Mucosa of rectum (tissue), 2 donors: Measurements from ENCODE around the gene SEMA3F.

ENCODE experiments used
- H3K27ac ChIP-seq, 2 donors: one replicate each; pipeline ENCODE4 v1.7.0; 2013; ENCODE audit warnings: inconsistent platforms in 2 of 2, low read depth in 2 of 2, low read length in 2 of 2
- H3K27me3 ChIP-seq, 2 donors: one replicate each; pipeline ENCODE4 v1.7.0; 2013; ENCODE audit warnings: low read length in 2 of 2; ENCODE audit not compliant: control insufficient read depth in 2 of 2, insufficient read depth in 2 of 2
- H3K36me3 ChIP-seq, 2 donors: one replicate each; pipeline ENCODE4 v1.7.0; 2013; ENCODE audit warnings: low read length in 2 of 2; ENCODE audit not compliant: control insufficient read depth in 2 of 2, insufficient read depth in 2 of 2
- H3K4me1 ChIP-seq, 2 donors: one replicate each; pipeline ENCODE4 v1.7.0; 2013; ENCODE audit warnings: low read length in 2 of 2, mild to moderate bottlenecking in 1 of 2; ENCODE audit not compliant: control insufficient read depth in 2 of 2, insufficient read depth in 2 of 2
- H3K4me3 ChIP-seq, 2 donors: one replicate each; pipeline ENCODE4 v1.7.0; 2013; ENCODE audit warnings: low read length in 2 of 2
- H3K9ac ChIP-seq, 2 donors: one replicate each; pipeline ENCODE4 v1.7.0; 2013; ENCODE audit warnings: low read length in 2 of 2, low read depth in 1 of 2, mild to moderate bottlenecking in 1 of 2
- H3K9me3 ChIP-seq, 2 donors: one replicate each; pipeline ENCODE4 v1.7.0; 2013; ENCODE audit warnings: low read length in 2 of 2; ENCODE audit not compliant: control insufficient read depth in 2 of 2
- donor health status: healthy.
- donor health status: Normal muscosa, but diverticular disease.

SEMA3F gene

DNA sequence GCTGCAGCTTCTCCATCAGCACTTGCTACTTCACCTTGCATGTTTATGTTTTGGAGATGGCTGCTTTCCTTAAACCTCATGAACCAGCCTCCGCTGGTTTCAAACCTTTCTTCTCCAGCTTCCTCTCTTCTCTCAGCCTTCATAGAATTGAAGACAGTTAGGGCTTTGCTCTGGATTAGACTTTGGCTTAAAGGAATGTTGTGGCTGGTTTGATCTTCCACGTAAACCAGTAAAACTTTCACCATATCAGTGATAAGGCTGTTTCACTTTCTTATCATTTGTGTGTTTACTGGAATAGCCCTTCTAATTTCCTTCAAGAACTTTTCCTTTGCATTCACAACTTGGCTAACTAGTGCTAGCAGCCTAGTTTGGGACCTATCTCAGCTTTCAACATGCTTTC is 24.6 kb downstream of the SEMA3F start:
- no peak overlapping the region for H3K4me3 ChIP-seq
- peak overlapping the region; percentile 5 to 16 for H3K27ac ChIP-seq
- H3K4me1 ChIP-seq, result peaks cover 0 to 11% of the 10 kb centered on the region in 2 donors
- H3K9ac ChIP-seq, result no peak overlapping the region
- no peaks in the 10 kb centered on the region for H3K9me3 ChIP-seq
- H3K27me3 ChIP-seq, result no peaks in the 10 kb centered on the region
- H3K36me3 ChIP-seq, result peaks cover 5 to 10% of the 10 kb centered on the region in 2 donors

DNA sequence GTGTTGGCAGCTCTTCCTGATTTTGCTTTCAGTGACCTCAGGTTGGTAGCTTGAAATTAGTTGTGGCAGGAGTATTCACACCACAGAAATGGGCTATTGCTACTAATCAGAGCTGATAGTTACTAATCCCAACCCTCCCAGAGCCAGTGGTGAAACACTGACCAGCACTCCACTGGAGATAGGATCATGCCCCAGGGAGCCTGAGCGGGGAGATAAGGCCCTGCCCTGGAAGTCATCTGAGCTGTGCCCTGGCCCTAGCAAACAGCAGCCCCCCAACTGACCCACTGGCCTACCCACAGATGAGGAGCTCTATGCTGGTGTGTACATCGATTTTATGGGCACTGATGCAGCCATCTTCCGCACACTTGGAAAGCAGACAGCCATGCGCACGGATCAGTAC is 26.9 kb downstream of the SEMA3F start:
- Histone ChIP-seq H3K27me3 (no peaks in the 10 kb centered on the region), H3K9ac (no peak overlapping the region), H3K9me3 (no peaks in the 10 kb centered on the region), H3K4me3 (no peak overlapping the region), H3K27ac (no peak overlapping the region), H3K36me3 (peaks cover 2 to 10% of the 10 kb centered on the region in 2 donors), H3K4me1 (peaks cover 0 to 7% of the 10 kb centered on the region in 2 donors)

DNA sequence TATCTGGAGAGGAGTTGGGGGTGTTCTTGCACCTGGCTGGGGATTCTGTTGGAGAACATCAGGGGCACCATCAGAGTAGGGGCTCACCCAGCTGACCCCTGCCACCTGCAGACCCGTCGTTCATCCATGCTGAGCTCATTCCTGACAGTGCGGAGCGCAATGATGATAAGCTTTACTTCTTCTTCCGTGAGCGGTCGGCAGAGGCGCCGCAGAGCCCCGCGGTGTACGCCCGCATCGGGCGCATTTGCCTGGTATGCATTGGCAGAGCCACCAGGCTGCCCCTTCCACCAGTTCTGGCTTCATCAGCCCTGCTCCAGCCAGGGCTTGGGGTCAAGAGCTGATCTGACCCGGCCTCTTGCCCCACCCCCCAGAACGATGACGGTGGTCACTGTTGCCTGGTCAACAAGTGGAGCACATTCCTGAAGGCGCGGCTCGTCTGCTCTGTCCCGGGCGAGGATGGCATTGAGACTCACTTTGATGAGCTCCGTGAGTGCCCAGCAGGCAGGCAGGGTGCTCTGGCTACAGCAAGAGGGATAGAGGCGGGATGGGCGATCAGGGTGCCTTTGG is 27.5 kb downstream of the SEMA3F start:
- Histone ChIP-seq H3K4me3 (no peak overlapping the region), H3K9me3 (no peaks in the 10 kb centered on the region), H3K27ac (no peak overlapping the region), H3K9ac (no peak overlapping the region), H3K27me3 (no peaks in the 10 kb centered on the region), H3K36me3 (peaks cover 0 to 10% of the 10 kb centered on the region in 2 donors), H3K4me1 (peaks cover 0 to 7% of the 10 kb centered on the region in 2 donors)

GRCh38 chr3:50183755-50184154 is 28.6 kb downstream of the SEMA3F start:
- Histone ChIP-seq H3K27me3 (no peaks in the 10 kb centered on the region), H3K4me3 (no peak overlapping the region), H3K9me3 (no peaks in the 10 kb centered on the region), H3K4me1 (peaks cover 0 to 7% of the 10 kb centered on the region in 2 donors), H3K27ac (no peak overlapping the region), H3K36me3 (peaks cover 0 to 10% of the 10 kb centered on the region in 2 donors), H3K9ac (no peak overlapping the region)

GRCh38 chr3:50184242-50184978 is 29.3 kb downstream of the SEMA3F start:
- Histone ChIP-seq H3K9me3 (no peaks in the 10 kb centered on the region), H3K36me3 (peaks cover 0 to 10% of the 10 kb centered on the region in 2 donors), H3K27me3 (no peaks in the 10 kb centered on the region), H3K9ac (no peak overlapping the region), H3K4me3 (no peak overlapping the region), H3K4me1 (peaks cover 0 to 7% of the 10 kb centered on the region in 2 donors), H3K27ac (no peak overlapping the region)

DNA sequence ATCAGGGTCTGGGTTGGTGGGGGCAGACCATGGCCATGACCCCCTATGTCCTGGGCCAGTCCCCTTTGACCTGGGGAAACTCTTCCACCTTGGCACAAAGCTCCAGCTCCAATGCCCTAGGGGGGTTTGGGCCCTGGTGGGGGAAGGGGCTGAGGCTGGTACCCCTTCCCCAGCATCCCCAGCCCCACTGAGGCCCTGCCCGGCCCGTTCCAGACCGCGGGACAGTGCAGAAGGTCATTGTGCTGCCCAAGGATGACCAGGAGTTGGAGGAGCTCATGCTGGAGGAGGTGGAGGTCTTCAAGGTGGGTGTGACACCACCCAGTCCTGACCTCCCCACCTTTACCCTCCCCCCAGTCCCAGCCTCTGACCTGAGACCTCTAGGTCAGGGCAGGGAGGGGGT is 30.1 kb downstream of the SEMA3F start:
- Histone ChIP-seq H3K9ac (no peak overlapping the region), H3K36me3 (peaks cover 0 to 10% of the 10 kb centered on the region in 2 donors), H3K27ac (no peak overlapping the region), H3K27me3 (no peaks in the 10 kb centered on the region), H3K4me1 (peaks cover 0 to under 1% of the 10 kb centered on the region in 2 donors), H3K4me3 (no peak overlapping the region), H3K9me3 (no peaks in the 10 kb centered on the region)

DNA sequence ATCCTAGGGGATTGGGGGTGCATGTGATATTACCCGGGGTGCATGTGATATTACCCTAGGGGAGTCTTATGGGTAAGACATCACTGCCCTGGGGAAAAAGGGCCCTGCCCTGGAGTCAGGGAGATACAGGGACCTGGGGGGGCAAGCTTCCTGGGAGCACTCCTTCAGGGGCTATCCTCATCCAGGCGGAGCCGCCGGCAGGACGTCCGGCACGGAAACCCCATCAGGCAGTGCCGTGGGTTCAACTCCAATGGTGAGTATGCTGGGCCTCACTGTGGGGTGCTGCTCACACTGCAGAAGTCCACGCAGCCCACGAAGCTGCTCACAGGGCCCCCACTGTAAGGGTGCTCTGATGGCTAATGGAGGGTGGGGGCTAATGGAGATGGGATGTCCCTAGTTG is 31.0 kb downstream of the SEMA3F start:
- Histone ChIP-seq H3K4me3 (no peak overlapping the region), H3K9ac (no peak overlapping the region), H3K36me3 (peaks cover 0 to 10% of the 10 kb centered on the region in 2 donors), H3K4me1 (no peaks in the 10 kb centered on the region), H3K9me3 (no peaks in the 10 kb centered on the region), H3K27ac (no peak overlapping the region), H3K27me3 (no peaks in the 10 kb centered on the region)

GRCh38 chr3:50187750-50188149 is 32.6 kb downstream of the SEMA3F start:
- no peaks in the 10 kb centered on the region for H3K4me1 ChIP-seq
- H3K27me3 ChIP-seq, result no peaks in the 10 kb centered on the region
- H3K9me3 ChIP-seq, result no peaks in the 10 kb centered on the region
- no peak overlapping the region for H3K27ac ChIP-seq
- H3K4me3 ChIP-seq, result no peak overlapping the region
- H3K36me3 ChIP-seq, result peaks cover 0 to 7% of the 10 kb centered on the region in 2 donors
- no peak overlapping the region for H3K9ac ChIP-seq

DNA sequence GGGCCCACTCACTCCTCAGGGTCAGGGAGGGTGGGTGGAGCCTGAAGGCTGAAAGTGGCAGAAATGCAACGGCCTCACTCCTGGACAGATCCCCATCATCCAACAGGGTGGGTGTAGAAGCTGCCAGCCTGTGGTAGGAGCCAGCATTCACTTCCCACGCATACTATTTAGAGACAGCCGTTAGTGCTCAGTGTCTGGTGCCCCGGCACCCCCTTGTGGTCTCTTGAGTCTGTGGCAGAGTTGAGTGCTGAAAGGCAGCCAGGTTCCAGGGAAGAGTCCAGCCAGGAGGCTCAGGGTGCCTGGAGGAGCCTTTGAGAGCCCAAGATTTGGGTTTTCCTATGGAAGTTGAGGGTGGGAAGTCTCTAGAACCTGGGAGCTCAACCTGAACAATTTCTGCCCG is 34.1 kb downstream of the SEMA3F start:
- Histone ChIP-seq H3K9ac (no peak overlapping the region), H3K4me3 (no peak overlapping the region), H3K27ac (no peak overlapping the region), H3K27me3 (peaks cover 7 to 12% of the 10 kb centered on the region in 2 donors), H3K36me3 (peaks cover 0 to under 1% of the 10 kb centered on the region in 2 donors), H3K4me1 (peaks cover 0 to 3% of the 10 kb centered on the region in 2 donors), H3K9me3 (no peaks in the 10 kb centered on the region)

DNA sequence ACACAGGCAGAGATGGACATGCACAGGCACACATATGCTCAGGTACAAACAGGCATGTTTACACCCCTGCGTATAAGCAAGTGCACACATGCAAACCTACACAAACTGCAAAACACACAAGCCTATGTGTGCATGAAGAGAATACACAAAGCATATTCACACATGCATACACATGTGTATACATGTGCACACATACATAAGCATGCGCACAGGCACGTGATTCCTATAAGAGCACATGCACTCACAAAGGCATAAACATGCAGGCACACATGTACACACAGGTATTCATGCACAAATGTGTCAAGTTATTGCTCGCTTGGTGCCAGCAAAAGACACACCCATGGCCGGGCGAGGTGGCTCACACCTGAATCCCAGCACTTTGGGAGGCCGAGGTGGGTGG is 34.9 kb downstream of the SEMA3F start:
- Histone ChIP-seq H3K4me1 (peaks cover 4 to 7% of the 10 kb centered on the region in 2 donors), H3K9ac (no peak overlapping the region), H3K9me3 (no peaks in the 10 kb centered on the region), H3K27me3 (peaks cover 7 to 16% of the 10 kb centered on the region in 2 donors), H3K27ac (no peak overlapping the region), H3K4me3 (no peak overlapping the region), H3K36me3 (no peaks in the 10 kb centered on the region)
